Type B pancreatic cell (in vitro differentiated cells): ENCODE data around the gene PIAS1. TPM values are rescaled to one million over a fixed set of nuclear protein-coding genes. Genes with fewer than 3 reads are reported as not detected.

ENCODE experiments used
- total RNA-seq: library from RNA; stranded (reverse); gene quantifications from 2 replicates; pipeline ENCODE4 v1.2.1, GENCODE V29; 2021; ENCODE audit warnings: low replicate concordance

Gene PIAS1
- total RNA-seq, 1 donor from 2014 or later = 56.2 TPM

Other genes with a start within 250 kb of the PIAS1 start
- 0.29 and 0.65 TPM in 2 replicates for gene SKOR1, start 228.8 kb upstream of the PIAS1 start, total RNA-seq
- gene RNU6-1, start 214.3 kb upstream of the PIAS1 start, total RNA-seq = not detected in 2 replicates
- 8.9 and 9.4 TPM in 2 replicates for gene CALML4, start 151.0 kb downstream of the PIAS1 start, total RNA-seq
- gene CLN6, start 175.4 kb downstream of the PIAS1 start, total RNA-seq = 29.5 and 43.0 TPM in 2 replicates
- 54.2 and 63.1 TPM in 2 replicates for gene FEM1B, start 223.4 kb downstream of the PIAS1 start, total RNA-seq